ENCODE results near the gene FOXA2. TPM values are rescaled to one million over a fixed set of nuclear protein-coding genes. Genes with fewer than 3 reads are reported as not detected.

FOXA2 gene
- total RNA-seq, 1 donor from 2014 or later, result not detected

- no peak for DNase-seq (ENCODE audit: low read depth in 2 of 2)
These were observed 425 bp downstream of the FOXA2 start for GRCh38 chr20:22583773-22584521.

- no peak for DNase-seq (ENCODE audit: low read depth in 2 of 2)
These were observed 1.2 kb downstream of the FOXA2 start for GRCh38 chr20:22582964-22583772.

- DNase-seq (ENCODE audit: low read depth in 2 of 2), result no peak
These were observed 1.9 kb downstream of the FOXA2 start for GRCh38 chr20:22582386-22582963.

GRCh38 chr20:22581437-22582385, 2.7 kb downstream of the FOXA2 start:
- no peak for DNase-seq (ENCODE audit: low read depth in 2 of 2)

- DNase-seq (ENCODE audit: low read depth in 2 of 2), result no peak
These were observed 4.4 kb downstream of the FOXA2 start for GRCh38 chr20:22579711-22580697.

- DNase-seq (ENCODE audit: low read depth in 2 of 2), result no peak
These were observed 5.3 kb downstream of the FOXA2 start for GRCh38 chr20:22579119-22579427.

- no peak for DNase-seq (ENCODE audit: low read depth in 2 of 2)
These were observed 5.9 kb downstream of the FOXA2 start for GRCh38 chr20:22578221-22579118.

- no peak for DNase-seq (ENCODE audit: low read depth in 2 of 2)
These were observed 6.7 kb downstream of the FOXA2 start for GRCh38 chr20:22577515-22578220.

GRCh38 chr20:22576733-22577514, 7.4 kb downstream of the FOXA2 start:
- DNase-seq (ENCODE audit: low read depth in 2 of 2), result no peak

GRCh38 chr20:22576273-22576672, 8.1 kb downstream of the FOXA2 start:
- DNase-seq (ENCODE audit: low read depth in 2 of 2), result no peak

- DNase-seq (ENCODE audit: low read depth in 2 of 2), result no peak
These were observed 8.6 kb downstream of the FOXA2 start for GRCh38 chr20:22575737-22576136.

- DNase-seq (ENCODE audit: low read depth in 2 of 2), result no peak
These were observed 9.2 kb downstream of the FOXA2 start for GRCh38 chr20:22575087-22575721.

- DNase-seq (ENCODE audit: low read depth in 2 of 2), result no peak
These were observed 9.8 kb downstream of the FOXA2 start for GRCh38 chr20:22574545-22575086.

GRCh38 chr20:22572491-22572890, 11.9 kb downstream of the FOXA2 start:
- no peak for DNase-seq (ENCODE audit: low read depth in 2 of 2)

GRCh38 chr20:22572023-22572422, 12.3 kb downstream of the FOXA2 start:
- DNase-seq (ENCODE audit: low read depth in 2 of 2), result no peak

GRCh38 chr20:22569353-22569752, 15.0 kb downstream of the FOXA2 start:
- no peak for DNase-seq (ENCODE audit: low read depth in 2 of 2)

- no peak for DNase-seq (ENCODE audit: low read depth in 2 of 2)
These were observed 15.5 kb downstream of the FOXA2 start for GRCh38 chr20:22568872-22569344.

Measured in lung microvascular endothelial cell (primary cell).